Brain microvascular endothelial cell (primary cell): Measurements from ENCODE around the gene HTR3B.

Source experiments
- DNase-seq: peaks from one replicate; pipeline ENCODE4 v3.0.0-alpha.2; 2020
- H3K27ac ChIP-seq: fragments of 250-450 bp; sonication (Bioruptor Pico); 2 replicates; pipeline ENCODE4 v1.5.1; 2020; ENCODE audit warnings: mild to moderate bottlenecking, moderate library complexity
- H3K27me3 ChIP-seq: fragments of 250-450 bp; sonication (Bioruptor Pico); replicated peaks from 2 replicates; pipeline ENCODE4 v1.5.1; 2020; ENCODE audit warnings: mild to moderate bottlenecking
- H3K36me3 ChIP-seq: fragments of 250-450 bp; sonication (Bioruptor Pico); replicated peaks from 2 replicates; pipeline ENCODE4 v1.5.1; 2020; ENCODE audit warnings: mild to moderate bottlenecking
- H3K4me3 ChIP-seq: 2 replicates; pipeline ENCODE4 v1.5.1; 2011; ENCODE audit warnings: low read depth, mild to moderate bottlenecking, control low read depth, low read length, moderate library complexity
- in situ Hi-C: cut with HindIII; loops from 2 replicates; pipeline ENCODE4 v1.10.0; 2017; ENCODE audit warnings: low sequenced_read_pairs, low pct_ligation_motif_present
- TF ChIP-seq, protein P1 (sequence below): IDR thresholded peaks from 2 replicates; pipeline ENCODE4 v1.5.1; 2011; ENCODE audit warnings: low read depth, mild to moderate bottlenecking, moderate library complexity, low read length, control low read depth, inconsistent platforms; ENCODE audit errors: missing control alignments

HTR3B gene

DNA sequence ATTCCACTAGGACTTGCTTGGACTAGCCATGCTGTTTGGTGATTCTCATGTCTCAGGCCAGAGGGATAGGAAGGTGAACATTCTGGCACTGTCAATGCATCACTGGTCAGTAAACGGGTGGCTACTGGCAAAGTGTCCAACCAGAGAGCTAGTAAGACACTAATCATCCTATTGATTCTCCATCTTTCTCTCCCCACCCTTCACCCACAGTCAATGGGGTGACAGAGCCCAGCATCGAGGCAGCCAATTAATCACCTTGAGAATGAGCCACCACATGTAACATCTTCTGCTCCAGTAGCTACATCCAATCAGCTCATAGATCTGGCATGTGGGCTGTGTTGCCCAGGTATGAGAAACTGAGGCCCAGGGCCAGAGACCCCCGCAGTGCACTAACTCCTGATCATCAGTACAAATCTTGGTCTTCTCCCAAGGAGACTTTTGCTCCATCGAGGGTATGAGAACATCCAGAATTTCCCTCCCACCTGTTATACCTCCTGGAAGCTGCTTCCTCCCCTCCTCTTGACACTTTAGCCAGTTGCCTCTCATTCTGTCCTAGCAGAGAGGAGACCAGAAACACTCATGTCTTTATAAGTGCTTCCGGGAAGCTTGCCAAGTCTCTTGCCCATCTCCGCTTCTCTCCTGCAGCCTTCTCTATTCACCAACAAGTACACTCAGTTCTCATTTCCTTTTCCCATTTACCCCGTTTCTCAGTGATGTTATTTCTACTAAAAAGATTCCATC lies 87.3 kb downstream of the HTR3B start:
- no peak for DNase-seq

DNA sequence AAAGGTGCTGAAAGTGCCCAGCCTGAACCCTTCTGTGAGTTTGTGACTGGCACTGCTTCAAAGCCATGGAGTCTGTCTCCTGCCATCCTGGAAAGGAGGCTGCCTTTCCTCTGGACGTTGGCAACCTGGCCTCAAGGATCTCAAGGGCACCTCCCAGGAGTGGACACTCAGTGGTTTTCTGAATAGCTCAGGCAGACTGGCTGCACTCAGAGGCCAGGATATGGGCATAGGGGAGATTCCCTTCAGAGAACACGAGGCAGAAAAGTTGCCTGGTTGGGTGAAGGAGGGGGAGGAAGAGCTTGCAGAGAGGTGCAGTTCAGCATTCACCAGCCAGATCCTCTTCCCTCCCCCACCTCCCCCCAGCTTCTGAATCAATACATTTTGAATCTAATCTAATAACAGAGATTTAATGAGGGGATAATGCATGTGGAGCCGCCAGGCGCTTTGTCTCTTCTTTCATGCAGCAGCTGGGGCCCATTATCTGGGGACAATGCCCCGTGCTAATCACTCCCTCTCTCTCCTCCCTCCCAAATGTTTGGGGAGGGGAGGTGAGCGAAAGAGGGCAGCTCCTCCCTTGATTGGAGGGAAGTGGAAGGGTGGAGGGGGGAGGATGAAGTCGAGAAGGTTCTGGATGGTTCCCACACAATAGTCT lies 88.0 kb downstream of the HTR3B start:
- in situ Hi-C loops = no loop called here
- TF ChIP-seq, protein P1, sequence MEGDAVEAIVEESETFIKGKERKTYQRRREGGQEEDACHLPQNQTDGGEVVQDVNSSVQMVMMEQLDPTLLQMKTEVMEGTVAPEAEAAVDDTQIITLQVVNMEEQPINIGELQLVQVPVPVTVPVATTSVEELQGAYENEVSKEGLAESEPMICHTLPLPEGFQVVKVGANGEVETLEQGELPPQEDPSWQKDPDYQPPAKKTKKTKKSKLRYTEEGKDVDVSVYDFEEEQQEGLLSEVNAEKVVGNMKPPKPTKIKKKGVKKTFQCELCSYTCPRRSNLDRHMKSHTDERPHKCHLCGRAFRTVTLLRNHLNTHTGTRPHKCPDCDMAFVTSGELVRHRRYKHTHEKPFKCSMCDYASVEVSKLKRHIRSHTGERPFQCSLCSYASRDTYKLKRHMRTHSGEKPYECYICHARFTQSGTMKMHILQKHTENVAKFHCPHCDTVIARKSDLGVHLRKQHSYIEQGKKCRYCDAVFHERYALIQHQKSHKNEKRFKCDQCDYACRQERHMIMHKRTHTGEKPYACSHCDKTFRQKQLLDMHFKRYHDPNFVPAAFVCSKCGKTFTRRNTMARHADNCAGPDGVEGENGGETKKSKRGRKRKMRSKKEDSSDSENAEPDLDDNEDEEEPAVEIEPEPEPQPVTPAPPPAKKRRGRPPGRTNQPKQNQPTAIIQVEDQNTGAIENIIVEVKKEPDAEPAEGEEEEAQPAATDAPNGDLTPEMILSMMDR = no peak
- H3K27me3 ChIP-seq = no peaks in the 10 kb centered on the region
- H3K27ac ChIP-seq = no peak overlapping the region
- DNase-seq = no peak
- no peak overlapping the region for H3K4me3 ChIP-seq
- H3K36me3 ChIP-seq = no peaks in the 10 kb centered on the region

More for the DNA sequence above, 87.3 kb downstream of the HTR3B start:
- H3K27ac ChIP-seq = no peak overlapping the region
- H3K27me3 ChIP-seq = no peaks in the 10 kb centered on the region
- no peak overlapping the region for H3K4me3 ChIP-seq
- TF ChIP-seq, protein P1 = no peak
- in situ Hi-C loops = no loop called here
- no peaks in the 10 kb centered on the region for H3K36me3 ChIP-seq

DNA sequence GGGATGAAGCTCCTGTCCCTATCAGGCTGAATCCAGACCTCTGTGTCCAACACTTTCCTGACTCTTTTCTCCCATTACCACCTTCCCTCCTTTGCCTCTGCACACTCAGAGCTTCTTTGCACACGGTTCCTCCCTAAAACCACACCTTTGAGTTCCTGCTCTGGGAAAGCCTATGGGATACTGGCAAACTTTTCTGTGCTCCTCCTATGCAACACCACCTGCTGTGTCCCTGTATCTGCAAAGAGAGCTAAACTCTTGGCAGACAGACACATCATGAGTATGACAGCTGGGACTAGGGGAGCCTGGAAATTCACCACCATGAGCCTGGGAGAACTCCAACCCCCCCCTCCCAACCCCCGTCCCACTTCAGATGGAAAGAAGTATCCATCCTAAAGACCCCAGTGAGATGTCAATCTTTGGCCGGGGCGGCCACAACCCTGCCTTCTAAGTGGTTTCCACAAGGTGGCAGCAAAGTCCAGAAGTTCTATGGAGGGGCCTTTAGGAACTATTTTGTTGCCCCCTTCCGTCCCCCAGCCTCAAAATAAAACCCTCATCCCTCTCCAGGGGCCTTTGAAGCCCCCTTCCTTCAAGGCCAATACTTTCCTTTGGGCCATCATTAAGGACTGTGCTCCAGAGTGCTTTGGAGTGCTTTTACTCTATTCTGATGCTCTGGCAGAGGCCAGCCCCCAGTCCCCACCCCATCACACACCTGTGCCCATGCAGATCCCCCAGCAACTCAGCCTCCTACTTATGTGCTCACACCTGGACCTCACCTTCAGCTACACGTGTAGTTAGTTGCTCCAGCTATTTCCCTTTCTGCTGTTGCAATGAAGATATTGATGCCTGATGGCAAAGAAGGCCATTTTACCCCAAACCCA lies 89.7 kb downstream of the HTR3B start:
- no peak for DNase-seq

More for the DNA sequence above, 89.7 kb downstream of the HTR3B start:
- Histone ChIP-seq H3K4me3 (no peak overlapping the region), H3K27me3 (no peaks in the 10 kb centered on the region), H3K27ac (no peak overlapping the region), H3K36me3 (no peaks in the 10 kb centered on the region)
- in situ Hi-C loops = no loop called here
- TF ChIP-seq, protein P1 = peak; percentile 78
